ENCODE data around the gene RPL29.
A peak's percentile ranks its signal among the peaks of the same experiment; 100 is the strongest.

GRCh38 chr3:51995346-51996163 is at the start of gene RPL29:
- no peak for TF ChIP-seq CTCF (IDR thresholded peaks at IDR 0.05; ENCODE audit: extremely low read depth in 1 of 2, insufficient read depth in 1 of 2, low read depth in 1 of 2, low read length in 2 of 2)
- no peak for TF ChIP-seq EZH2 (IDR thresholded peaks at IDR 0.05; ENCODE audit: borderline replicate concordance, low read depth, low read length, severe bottlenecking)
- no peak for TF ChIP-seq GATA2 (IDR thresholded peaks at IDR 0.05; ENCODE audit: insufficient read depth, insufficient read length, low read depth, low read length)
- TF ChIP-seq MYC (IDR thresholded peaks at IDR 0.05; ENCODE audit: low read depth, low read length) = peak; percentile 77
- peak; percentile 97 for TF ChIP-seq POLR2AphosphoS5 (IDR thresholded peaks at IDR 0.05; ENCODE audit: insufficient read depth, low read depth, low read length)
- peak; percentile 97 for TF ChIP-seq POLR2A (IDR thresholded peaks at IDR 0.05; ENCODE audit: low read depth, low read length)
- no peak for TF ChIP-seq JUN (IDR thresholded peaks at IDR 0.05; ENCODE audit: borderline replicate concordance, insufficient read depth, insufficient read length, low read depth)
- TF ChIP-seq MAX (IDR thresholded peaks at IDR 0.05; ENCODE audit: insufficient read depth, insufficient read length) = no peak

All from endothelial cell of umbilical vein (primary cell).